GM06990 (cell line): Measurements from ENCODE around the gene PLEKHB2.

Experiments
- DNase-seq: peaks from one replicate; pipeline ENCODE4 v3.0.0-alpha.2; 2011; ENCODE audit not compliant: insufficient read length; ENCODE audit errors: extremely low read depth
- H3K27me3 ChIP-seq: replicated peaks from 2 replicates; pipeline ENCODE4 v1.6.0; 2011; ENCODE audit warnings: low read length; ENCODE audit not compliant: control insufficient read depth, insufficient read depth
- H3K36me3 ChIP-seq: 2 replicates; pipeline ENCODE4 v1.5.1; 2011; ENCODE audit warnings: low read length; ENCODE audit not compliant: control insufficient read depth, insufficient read depth
- H3K4me3 ChIP-seq: replicated peaks from 2 replicates; pipeline ENCODE4 v1.5.1; 2011; ENCODE audit warnings: low read depth, mild to moderate bottlenecking, control low read depth, low read length
- CTCF ChIP-seq: IDR thresholded peaks from 2 replicates; pipeline ENCODE4 v1.5.1; 2011; ENCODE audit warnings: low read length, control low read depth, mild to moderate bottlenecking, inconsistent platforms; ENCODE audit not compliant: insufficient read depth, poor library complexity, severe bottlenecking

PLEKHB2 gene

GRCh38 chr2:131121464-131121863, 16.3 kb downstream of the PLEKHB2 start:
- no peaks in the 10 kb centered on the region for H3K27me3 ChIP-seq
- H3K36me3 ChIP-seq, result peaks cover 11% of the 10 kb centered on the region
- no peak overlapping the region for H3K4me3 ChIP-seq
- no peak for TF ChIP-seq CTCF
- no peak for DNase-seq

GRCh38 chr2:131122496-131122895, 17.4 kb downstream of the PLEKHB2 start:
- no peak for TF ChIP-seq CTCF
- Histone ChIP-seq H3K4me3 (no peak overlapping the region), H3K36me3 (peaks cover 14% of the 10 kb centered on the region), H3K27me3 (no peaks in the 10 kb centered on the region)
- no peak for DNase-seq

- no peak for DNase-seq
- Histone ChIP-seq H3K4me3 (no peak overlapping the region), H3K27me3 (no peaks in the 10 kb centered on the region), H3K36me3 (peaks cover 18% of the 10 kb centered on the region)
- no peak for TF ChIP-seq CTCF
These were observed 18.1 kb downstream of the PLEKHB2 start for GRCh38 chr2:131123192-131123591.

- DNase-seq, result no peak
- H3K4me3 ChIP-seq, result no peak overlapping the region
- no peak for TF ChIP-seq CTCF
- peaks cover 21% of the 10 kb centered on the region for H3K36me3 ChIP-seq
- no peaks in the 10 kb centered on the region for H3K27me3 ChIP-seq
These were observed 20.1 kb downstream of the PLEKHB2 start for GRCh38 chr2:131125195-131125757.

- H3K4me3 ChIP-seq, result no peak overlapping the region
- H3K27me3 ChIP-seq, result no peaks in the 10 kb centered on the region
- no peak for TF ChIP-seq CTCF
- no peak for DNase-seq
- peaks cover 21% of the 10 kb centered on the region for H3K36me3 ChIP-seq
These were observed 21.3 kb downstream of the PLEKHB2 start for GRCh38 chr2:131126436-131126835.

- Histone ChIP-seq H3K36me3 (peaks cover 21% of the 10 kb centered on the region), H3K27me3 (no peaks in the 10 kb centered on the region), H3K4me3 (no peak overlapping the region)
- DNase-seq, result no peak
- no peak for TF ChIP-seq CTCF
These were observed 21.9 kb downstream of the PLEKHB2 start for GRCh38 chr2:131127076-131127475.
